SKM-1 treated with dmso at 0.1 percent for 144 hours (cell line): ENCODE results near the gene EHD4.

Experiments
- DNase-seq: peaks from one replicate; lab custom pipeline; 2025; ENCODE audit not compliant: unreplicated experiment; lab: John Stamatoyannopoulos, UW

The EHD4 gene

DNA sequence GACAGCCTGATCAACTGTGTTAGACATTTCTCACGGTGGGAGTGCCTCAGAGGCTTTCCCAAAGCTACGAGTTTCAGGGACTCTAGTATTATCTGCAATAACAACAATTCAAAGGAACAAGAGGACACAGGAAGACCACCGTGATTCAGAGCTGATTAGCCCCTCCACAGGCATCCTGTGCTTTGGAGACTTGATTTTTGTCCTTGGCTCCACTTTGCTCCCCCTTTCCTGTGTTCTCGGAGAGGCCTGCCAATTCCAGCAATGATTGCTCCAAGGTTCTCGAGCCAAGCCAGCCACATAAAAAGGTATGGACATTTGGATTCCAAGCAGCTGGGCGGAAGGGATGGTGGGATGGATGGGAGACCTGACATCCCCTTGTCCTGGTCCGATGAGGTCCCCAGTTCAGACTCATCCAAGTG lies 14.3 kb downstream of the EHD4 start:
- no peak for DNase-seq

DNA sequence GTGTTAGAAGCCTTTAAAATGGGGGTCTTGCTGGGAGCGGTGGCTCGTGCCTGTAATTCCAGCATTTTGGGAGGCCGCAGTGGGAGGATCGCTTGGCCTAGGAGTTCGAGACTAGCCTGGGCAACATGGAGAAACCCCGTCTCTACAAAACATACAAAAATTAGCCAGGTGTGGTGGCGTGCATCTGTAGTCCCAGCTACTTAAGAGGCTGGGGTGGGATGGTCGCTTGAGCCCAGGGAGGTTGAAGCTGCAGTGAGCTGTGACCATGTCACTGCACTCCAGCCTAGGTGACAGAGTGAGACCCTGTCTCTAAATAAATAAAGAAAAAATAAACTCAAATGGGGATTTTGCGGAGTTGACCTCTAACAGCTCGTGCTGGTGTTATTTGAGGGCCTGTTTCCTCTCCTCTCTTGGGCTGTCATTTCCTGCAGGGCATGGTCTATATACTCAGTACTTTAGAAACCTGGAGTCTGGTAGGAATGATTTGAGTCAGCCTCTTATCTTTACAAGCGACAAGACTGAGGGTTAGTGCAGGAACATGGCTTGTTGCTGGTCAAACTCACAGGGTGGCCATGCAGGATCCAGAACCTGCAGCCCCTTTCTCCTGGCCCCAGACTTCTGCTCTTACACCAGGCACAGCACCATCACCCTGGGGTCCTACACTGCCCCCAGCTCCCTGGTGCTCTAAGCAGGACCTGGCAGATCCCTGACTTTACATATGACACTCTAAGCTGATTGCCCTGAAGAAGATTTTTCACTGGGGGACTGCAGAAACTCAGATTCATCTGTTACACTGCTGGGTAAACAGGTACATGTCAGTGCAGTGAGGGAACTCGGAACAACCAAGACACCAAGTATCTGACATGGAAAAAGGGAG lies 15.1 kb downstream of the EHD4 start:
- no peak for DNase-seq

DNA sequence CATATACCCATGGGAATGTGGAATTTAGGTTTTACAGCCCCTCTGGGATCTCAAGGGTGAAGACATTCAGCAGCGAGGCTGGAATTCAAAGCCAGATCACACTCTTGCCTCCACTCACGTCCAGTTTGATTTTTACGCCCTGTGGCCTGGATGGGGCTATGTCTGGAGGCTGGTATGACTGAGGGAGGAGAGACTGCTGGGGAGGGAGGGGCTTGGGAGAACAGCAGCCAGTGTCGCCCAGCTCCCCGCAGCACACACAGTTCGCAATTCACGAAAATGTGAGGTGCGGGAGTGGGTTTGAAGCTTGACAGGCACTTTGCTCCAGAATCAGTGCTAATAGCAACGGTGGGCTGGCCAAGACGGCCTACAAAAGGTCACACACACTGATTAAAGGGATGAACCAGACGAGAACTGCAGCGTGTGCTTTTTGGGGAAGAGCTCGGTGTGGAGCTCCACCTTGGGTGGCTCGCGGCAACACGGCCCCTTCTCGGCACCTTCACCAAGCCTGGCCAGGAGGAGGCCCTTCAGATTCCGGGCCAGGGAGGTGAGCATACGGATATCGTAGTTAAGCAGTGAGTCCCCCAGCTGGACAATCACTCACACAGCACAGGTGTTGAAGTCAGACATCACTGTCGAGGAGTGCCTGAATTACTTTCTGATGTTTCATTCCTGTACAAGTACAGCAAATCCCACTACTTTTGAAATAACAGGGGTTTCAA lies 16.4 kb downstream of the EHD4 start:
- no peak for DNase-seq

DNA sequence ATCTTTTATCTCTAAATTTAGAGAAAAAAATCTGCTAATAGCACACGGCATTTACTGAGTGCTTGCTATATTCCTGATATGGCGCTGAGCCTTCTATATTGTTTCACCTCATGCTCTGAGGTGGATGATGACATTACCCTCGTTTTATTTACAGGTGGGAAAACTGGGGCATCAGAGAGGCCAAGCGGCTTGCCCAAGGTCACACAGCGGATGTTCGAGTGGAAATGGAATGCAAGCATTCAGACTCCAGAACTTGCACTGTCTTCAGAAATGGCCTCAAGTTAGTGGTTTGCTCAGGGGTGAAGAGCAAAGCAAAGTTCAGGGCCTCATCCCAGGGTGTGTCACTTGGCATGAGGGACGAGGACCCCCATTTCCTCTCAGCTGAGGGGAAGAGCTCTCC lies 17.3 kb downstream of the EHD4 start:
- no peak for DNase-seq

DNA sequence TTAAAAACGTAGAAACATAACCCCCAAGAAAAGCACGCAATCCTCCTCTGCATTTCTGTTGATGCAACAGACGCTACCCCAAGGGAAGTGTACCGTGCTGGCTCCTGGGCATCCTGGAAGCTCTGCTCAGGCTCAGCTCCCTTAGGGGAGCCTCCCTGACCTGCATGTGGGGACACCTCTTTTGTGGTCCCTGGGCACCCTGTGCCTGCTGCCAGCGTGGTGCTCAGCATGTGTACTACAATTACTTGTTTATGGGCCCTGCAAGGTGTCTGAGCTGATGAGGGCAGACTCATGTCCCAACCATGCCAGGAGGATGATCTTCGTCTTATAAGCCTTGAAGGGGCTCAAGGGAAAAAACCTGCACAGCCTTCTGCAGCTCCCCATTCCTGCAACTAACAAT lies 18.3 kb downstream of the EHD4 start:
- no peak for DNase-seq

DNA sequence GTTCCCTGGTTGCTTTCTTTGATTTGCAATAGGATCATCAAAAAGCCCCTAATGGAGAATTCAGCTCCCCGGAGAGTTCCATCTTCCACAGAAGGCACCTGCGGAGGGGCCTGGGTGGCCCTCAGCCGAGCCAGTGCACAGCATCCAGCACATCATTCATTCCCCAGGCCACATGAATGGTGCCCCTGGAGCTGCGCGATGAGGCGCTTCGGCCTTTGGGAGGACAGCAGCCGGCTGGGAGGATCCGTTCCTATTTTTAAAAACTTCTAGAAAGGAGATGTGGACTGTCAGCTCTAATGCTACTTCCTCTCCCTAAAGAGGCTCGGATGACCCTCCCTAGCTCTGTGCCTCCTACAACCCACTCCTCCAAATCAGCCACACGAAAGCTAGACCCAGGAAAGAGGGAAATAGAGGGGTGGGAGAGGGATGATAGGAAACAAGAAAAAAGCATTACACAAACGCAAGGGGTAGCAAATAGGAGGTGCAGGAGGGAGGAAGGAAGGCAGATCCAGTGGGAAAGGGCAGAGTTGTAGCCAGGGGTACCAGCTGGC lies 20.3 kb downstream of the EHD4 start:
- no peak for DNase-seq

DNA sequence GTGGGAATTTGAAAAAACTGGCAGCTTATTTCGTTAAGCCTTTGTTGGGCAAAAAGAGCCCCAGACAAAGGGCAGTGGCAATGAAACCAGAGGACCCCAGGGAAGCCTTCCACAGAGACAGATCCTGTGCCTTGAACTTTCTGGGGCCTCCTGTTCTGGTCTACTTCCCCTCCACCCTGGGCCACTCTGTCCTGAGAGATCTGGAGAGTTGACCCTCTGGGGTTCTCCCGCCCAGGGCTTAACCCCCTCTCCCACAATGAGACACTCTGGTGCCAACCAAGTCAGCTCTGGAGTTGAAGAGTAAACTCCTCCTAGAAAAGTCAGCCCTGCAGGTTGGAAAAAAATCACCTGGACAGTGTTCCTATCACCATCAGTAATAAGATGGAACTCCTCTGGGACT lies 20.8 kb downstream of the EHD4 start:
- no peak for DNase-seq

DNA sequence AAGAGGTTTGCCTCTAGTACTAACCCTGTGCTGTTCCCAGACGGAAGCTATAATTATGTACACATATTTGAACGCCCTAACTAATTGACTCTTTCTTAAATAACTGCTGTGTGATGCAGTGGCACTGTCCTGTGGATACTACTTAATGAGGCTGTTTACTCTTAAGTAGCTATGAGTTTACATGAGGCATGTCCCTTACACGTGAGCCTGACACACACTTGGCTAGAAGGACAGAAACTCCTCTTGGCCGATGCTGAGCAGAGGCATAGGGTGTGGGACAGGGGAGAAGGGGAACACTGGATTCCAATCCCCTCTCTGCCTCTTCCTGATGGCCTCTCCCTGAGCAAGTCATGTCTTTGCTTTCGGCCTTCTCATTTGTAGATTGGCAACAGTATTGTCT lies 21.9 kb downstream of the EHD4 start:
- no peak for DNase-seq

DNA sequence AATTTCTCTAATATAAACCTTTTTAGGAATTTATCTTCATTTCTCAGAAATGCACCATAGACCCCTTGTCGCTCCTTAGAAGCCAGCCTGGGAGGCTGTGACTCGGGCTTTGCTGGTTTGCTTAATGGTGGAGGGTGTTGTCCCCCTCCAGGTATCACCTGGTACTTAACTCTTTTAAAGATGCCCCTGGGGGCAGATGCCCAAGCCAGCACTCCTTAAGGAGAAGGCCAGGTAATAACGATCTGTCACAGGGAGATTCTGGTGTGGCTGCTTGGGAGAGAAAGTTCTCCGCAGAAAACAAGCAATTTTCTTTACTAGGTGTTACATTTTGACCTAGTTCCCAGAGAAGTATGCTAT lies 22.3 kb downstream of the EHD4 start:
- no peak for DNase-seq

DNA sequence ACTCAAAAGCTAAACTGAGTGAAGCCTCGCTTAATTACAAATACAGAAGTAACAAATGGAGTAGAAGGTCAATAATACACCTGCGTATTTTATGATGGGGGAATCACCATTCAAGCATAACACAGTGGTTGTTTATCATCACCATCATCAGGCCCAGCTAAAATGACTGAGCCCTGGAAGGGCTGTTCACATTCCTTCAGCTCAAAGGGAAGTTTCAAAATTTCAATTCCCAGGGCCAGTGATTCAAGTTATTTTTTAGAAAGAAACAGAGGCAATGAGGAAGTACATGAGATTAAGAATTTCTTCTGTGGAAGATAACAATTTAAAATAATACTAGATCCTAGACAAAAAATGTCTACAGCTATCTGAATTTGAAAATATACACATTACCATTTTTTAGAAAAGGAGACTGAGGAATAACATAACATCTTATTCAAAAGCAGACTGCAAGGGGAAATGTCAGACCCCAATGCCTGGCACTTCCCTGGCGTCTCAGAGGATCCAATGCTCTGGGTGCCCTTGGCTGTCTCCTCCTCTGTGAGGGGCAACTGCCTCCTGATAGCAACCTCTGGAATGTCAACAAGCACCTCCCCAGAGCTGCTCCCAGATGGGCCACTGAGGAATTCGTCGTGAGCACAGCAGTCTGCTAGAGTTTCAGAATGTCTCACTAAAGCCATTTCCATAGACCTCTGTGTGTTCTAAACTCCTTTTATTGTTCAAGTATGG lies 22.8 kb downstream of the EHD4 start:
- no peak for DNase-seq

DNA sequence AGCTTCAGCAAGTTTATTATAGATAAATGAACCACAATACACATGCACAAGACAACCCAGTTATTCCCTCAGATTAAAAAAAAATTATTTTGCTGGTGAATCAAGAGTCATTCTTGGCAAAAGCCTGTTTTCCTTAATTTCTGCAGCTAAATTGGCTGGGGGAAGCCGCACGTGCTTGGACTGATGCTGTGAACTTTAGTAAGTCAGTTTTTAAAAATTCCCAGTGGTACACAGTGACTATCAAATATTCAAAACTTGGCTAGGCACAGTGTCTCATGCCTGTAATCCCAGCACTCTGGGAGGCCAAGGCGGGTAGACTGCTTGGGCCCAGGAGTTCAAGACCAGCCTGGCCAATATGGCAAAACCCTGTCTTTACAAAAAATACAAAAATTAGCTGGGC lies 23.9 kb downstream of the EHD4 start:
- no peak for DNase-seq

DNA sequence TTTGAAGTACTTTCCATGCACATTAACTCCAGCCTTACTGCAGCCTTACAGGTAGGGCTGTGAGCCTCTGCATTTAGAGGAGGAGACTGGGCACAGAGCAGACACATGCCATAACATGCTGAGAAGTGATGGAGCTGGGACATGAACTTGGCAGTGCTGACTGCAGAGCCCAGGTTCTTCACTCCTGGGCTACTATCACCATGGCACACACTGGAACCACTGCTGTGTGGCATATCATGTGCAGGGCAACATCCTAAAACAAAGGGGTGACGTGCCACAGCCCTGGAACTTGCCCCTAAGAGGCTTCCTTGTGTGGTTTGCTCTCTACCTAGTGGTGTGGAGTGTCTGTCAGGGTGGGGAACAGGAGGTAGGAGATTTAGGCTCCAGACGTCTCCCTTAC lies 25.4 kb downstream of the EHD4 start:
- no peak for DNase-seq

DNA sequence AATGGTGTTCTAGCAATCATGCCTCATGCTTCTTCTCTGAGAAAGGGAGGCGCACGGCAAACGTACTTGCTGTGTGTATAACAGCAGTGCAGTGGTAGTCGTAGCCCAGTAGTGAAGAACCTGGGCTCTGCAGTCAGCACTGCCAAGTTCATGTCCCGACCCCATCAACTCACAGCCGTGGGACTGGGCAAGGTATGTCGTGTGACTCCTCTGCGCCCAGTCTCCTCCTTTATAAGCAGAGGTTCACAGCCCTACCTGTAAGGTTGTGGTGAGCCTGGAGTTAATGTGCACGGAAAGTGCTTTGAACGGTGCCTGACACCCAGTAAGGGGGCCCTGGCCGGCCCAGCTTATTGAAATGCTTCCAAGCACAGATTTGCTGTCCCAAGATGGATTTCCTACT lies 26.6 kb downstream of the EHD4 start:
- no peak for DNase-seq

DNA sequence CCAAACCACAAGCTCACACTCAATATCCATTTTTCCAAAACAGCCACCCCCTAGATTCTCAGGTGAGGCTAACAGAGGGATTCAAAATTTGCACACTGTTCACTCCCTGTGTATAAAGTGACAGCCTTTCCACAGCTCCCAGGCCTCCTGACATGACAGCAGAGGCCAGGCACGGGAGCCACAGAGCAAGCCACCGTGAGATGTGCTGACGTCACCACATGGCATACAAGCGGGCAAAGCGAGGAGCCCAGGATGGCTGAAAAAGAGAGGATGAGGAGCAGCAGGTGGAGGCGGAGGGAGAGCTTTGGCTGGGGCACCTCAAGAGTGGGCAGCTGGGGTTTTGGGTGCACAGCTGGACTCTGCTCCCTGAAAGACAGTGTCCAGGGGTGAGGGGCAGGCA lies 27.1 kb downstream of the EHD4 start:
- no peak for DNase-seq

DNA sequence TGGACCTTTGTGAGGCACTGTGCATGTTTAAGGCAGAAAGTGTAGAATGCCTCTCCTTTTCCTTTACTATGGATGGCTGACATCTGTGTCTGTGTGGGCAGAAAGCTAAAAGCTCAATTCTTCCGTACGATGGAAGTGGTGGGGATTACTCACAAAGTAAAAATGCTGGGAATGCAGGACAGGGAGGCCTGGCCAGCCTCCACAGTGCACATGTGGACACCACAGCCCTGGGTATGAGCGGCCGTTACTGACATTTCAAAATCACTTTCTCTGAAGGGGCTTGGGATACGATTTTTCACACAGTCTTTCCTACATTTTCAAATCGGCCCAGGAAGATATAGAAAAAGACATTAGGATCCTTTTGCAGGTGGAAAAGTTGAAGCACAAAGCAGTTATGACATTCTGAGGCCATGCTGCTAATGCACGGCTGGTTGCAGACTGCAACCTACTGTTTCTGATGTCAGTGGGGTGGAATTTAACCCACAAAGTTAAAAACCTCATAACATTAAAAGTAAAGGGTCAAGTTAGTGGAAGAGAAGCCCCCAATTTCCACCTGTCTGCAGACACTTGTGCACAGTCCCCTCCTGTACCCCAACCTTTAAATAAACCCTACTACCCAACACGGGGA lies 27.9 kb downstream of the EHD4 start:
- no peak for DNase-seq

DNA sequence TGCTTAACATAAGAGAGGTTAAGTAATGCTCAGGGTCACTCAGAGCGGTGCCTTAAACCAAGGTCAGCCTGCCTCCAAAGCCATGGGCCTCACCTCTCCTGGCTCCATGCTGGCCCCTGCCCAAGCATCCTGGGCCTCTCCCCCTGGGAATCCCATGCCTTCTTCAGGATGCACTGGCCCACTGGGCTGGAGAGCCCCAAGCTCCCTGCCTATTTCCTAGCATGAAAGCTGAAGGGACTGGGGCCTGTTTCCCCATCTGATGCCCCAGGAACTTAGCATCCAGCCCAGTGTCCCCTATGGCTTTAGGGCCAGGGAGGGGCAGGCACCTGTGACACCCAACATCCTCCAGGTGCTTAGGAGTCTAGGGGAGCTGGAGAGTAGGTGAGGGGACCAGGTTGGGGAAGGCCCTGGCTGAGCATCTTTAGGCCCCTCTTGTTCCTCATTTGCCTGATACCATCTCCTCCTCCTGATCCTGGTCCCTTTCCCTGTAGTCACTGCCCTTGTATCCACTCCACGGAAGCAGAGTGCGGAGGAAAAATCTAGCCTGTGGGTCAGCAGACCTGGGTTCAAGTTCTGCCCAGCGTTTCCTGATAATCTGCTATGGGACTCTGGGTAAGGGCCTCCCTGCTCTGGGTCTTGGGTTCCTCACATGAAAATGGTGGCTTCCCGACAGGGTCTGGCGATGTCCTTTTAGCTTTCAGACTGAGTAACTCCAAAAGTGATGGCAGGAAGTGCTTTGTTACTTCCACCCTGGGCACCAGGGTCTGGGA lies 28.6 kb downstream of the EHD4 start:
- no peak for DNase-seq

DNA sequence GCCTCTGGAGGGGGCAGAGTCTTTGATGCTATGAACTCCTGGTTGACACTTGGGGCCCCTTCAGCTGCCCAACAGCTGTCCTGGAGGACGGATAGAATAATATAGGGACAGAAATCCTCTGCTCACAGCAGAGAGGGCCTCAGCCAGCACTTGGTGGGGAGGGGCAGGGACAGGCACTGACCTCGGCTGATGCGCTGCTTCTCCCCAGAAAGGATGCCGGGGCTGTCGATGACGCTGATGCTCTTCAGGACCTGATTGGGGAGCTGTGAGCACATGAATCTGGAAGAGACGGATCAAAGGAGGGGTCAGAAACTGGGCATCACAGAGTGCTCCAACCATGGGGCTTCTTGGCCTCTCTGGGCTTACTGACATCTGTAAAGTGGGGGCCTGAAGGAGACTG lies 29.5 kb downstream of the EHD4 start:
- no peak for DNase-seq

DNA sequence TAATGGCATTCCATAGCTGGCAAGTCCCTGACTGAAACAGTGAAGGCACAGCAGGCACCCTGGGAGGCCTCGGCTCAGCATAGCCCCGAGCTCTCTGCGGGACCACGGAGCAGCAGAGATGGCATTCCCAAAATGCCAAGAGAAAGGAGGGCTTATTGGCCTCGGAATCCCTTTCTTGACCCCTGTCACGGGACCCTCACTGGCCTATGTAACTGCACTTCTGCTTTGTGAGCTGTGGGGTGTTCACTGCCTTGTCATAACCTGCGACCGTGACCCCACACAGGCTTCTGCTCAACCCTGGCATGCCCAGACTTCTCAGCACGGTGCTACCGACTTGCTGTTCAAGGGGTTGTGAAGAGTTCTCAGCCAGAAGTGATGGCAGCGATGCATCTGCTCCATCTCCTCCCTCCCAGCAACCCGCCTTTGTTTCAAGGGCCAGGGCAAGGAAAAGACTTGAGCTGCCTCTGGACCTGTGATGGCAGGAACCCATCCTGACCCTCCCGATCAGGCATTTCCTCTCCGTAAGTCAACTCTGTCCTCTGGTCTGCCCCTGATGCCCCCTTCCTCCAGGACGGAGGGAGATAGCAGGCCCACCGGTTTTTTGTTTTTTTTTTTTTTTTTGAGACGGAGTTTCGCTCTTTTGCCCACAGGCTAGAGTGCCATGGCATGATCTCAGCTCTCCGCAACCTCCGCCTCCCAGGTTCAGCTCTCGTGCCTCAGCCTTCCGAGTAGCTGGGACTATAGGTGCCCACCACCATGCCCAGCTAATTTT lies 30.5 kb downstream of the EHD4 start:
- DNase-seq, result no peak

DNA sequence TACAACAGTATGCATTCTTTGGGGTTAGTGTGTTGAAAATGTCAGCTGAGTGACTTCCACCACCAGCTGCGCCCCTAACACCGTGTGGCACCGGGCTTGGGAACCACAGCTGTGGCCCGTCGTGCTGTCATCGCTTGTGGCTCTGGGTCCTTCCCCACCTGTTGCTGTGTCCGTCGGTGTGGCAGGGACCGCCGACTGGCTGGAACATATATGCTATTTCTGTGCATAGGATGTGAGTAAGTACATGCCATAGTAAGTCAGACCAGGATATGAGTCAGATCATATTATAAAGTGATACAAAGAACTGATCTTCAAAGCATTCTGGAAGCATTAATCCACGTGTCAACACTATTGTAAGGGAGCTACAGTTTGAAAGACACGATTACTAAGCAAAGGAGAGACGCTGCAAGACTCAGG lies 31.9 kb downstream of the EHD4 start:
- DNase-seq, result no peak

DNA sequence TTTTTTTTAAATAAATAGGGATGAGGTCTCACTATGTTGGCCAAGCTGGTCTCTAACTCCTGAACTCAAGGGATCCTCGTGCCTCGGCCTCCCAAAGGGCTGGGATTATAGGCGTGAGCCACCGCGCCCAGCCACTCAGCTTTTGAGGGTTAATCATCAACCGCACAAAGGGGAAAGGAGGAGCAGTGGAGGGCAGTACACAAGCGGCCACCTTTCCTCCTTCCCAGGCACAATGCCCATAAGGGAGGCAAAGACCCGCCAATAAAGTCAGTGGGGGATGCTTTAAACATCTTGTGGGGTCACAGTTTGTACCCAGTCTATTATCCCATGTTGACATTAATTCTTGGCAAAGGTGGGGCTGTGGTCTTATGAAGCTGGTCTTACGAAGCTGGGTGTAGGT lies 32.4 kb downstream of the EHD4 start:
- DNase-seq, result no peak
